K562 (cell line): ENCODE results near the gene RBM4B.

Source experiments
- CXXC5 ChIP-seq: fragments of 250-450 bp; sonication (Bioruptor Pico); IDR thresholded peaks from 2 replicates; pipeline ENCODE4 v1.8.0; 2022; ENCODE audit warnings: inconsistent platforms, mild to moderate bottlenecking, moderate library complexity
- HDGF ChIP-seq: fragments of 450-650 bp; IDR thresholded peaks from 2 replicates; pipeline ENCODE4 v1.6.1; 2016
- ILK ChIP-seq: fragments of 450-650 bp; IDR thresholded peaks from 2 replicates; pipeline ENCODE4 v1.6.1; 2016; ENCODE audit warnings: missing genetic modification characterization, low read depth, mild to moderate bottlenecking, missing compliant biosample characterization, moderate library complexity, borderline replicate concordance
- MTA3 ChIP-seq: fragments of 450-650 bp; formaldehyde crosslinking; IDR thresholded peaks from 2 replicates; pipeline ENCODE4 v1.6.1; 2017; ENCODE audit warnings: mild to moderate bottlenecking, borderline replicate concordance
- NFE2 ChIP-seq: IDR thresholded peaks from 2 replicates; pipeline ENCODE4 v1.6.1; 2014; ENCODE audit warnings: antibody characterized with exemption, low read depth
- POLR2AphosphoS5 ChIP-seq: IDR thresholded peaks from 2 replicates; pipeline ENCODE4 v1.6.1; 2011; ENCODE audit warnings: mild to moderate bottlenecking, low read depth, low read length, moderate library complexity; ENCODE audit not compliant: control insufficient read depth, insufficient read depth
- RNF219 ChIP-seq: fragments of 250-450 bp; sonication (Bioruptor Pico); IDR thresholded peaks from 2 replicates; pipeline ENCODE4 v1.5.0; 2022; ENCODE audit warnings: mild to moderate bottlenecking
- SMARCC2 ChIP-seq: fragments of 450-650 bp; IDR thresholded peaks from 2 replicates; pipeline ENCODE4 v1.6.1; 2017; ENCODE audit warnings: antibody characterized with exemption, moderate library complexity, mild to moderate bottlenecking, low read depth
- ZNF589 ChIP-seq: fragments of 200-800 bp; sonication (Bioruptor generic); IDR thresholded peaks from 2 replicates; pipeline ENCODE4 v1.6.1; 2016; ENCODE audit warnings: low read depth, missing genetic modification characterization, missing compliant biosample characterization
- ZNF644 ChIP-seq: fragments of 200-800 bp; sonication (Bioruptor generic); IDR thresholded peaks from 2 replicates; pipeline ENCODE4 v1.6.1; 2016; ENCODE audit warnings: low read depth, missing genetic modification characterization, missing compliant biosample characterization
- ZNF707 ChIP-seq: fragments of 250-450 bp; sonication (Bioruptor Pico); conservative IDR thresholded peaks from 2 replicates; pipeline ENCODE4 v1.8.0; 2022; ENCODE audit warnings: inconsistent platforms, mild to moderate bottlenecking, moderate library complexity
- TF ChIP-seq, protein P1 (sequence below): IDR thresholded peaks from 2 replicates; pipeline ENCODE4 v1.6.1; 2012; ENCODE audit warnings: low read depth, low read length, improper control_type of control experiment, borderline replicate concordance
- TF ChIP-seq, protein P2 (sequence below): sonication (generic); formaldehyde crosslinking; IDR thresholded peaks from 2 replicates; pipeline ENCODE4 v1.8.0; 2022; ENCODE audit warnings: missing genetic modification reagents, mild to moderate bottlenecking, moderate library complexity, borderline replicate concordance

GRCh38 chr11:66708701-66709100, 31.0 kb upstream of the RBM4B start:
- TF ChIP-seq ILK (no peak), SMARCC2 (no peak), ZNF707 (no peak), POLR2AphosphoS5 (no peak), ZNF644 (tag) (no peak), NFE2 (no peak), MTA3 (no peak), CXXC5 (CRISPR knock-in tag) (no peak), ZNF589 (no peak), HDGF (no peak), RNF219 (no peak)
- TF ChIP-seq, protein P1, sequence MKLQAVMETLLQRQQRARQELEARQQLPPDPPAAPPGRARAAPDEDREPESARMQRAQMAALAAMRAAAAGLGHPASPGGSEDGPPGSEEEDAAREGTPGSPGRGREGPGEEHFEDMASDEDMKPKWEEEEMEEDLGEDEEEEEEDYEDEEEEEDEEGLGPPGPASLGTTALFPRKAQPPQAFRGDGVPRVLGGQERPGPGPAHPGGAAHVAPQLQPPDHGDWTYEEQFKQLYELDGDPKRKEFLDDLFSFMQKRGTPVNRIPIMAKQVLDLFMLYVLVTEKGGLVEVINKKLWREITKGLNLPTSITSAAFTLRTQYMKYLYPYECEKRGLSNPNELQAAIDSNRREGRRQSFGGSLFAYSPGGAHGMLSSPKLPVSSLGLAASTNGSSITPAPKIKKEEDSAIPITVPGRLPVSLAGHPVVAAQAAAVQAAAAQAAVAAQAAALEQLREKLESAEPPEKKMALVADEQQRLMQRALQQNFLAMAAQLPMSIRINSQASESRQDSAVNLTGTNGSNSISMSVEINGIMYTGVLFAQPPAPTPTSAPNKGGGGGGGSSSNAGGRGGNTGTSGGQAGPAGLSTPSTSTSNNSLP = no peak
- TF ChIP-seq, protein P2, sequence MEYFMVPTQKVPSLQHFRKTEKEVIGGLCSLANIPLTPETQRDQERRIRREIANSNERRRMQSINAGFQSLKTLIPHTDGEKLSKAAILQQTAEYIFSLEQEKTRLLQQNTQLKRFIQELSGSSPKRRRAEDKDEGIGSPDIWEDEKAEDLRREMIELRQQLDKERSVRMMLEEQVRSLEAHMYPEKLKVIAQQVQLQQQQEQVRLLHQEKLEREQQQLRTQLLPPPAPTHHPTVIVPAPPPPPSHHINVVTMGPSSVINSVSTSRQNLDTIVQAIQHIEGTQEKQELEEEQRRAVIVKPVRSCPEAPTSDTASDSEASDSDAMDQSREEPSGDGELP (CRISPR knock-in tag) = no peak
